HepG2 (cell line): Measurements from ENCODE around the gene ABHD15. TPM values are rescaled to one million over a fixed set of nuclear protein-coding genes. Genes with fewer than 3 reads are reported as not detected.
A peak's percentile ranks its signal among the peaks of the same experiment; 100 is the strongest.

Source experiments
- AKAP8 ChIP-seq: sonication (generic); formaldehyde crosslinking; IDR thresholded peaks from 2 replicates; pipeline ENCODE4 v1.5.1; 2020; ENCODE audit warnings: mild to moderate bottlenecking, missing genetic modification reagents
- DBP ChIP-seq: sonication (generic); formaldehyde crosslinking; IDR thresholded peaks from 2 replicates; pipeline ENCODE4 v1.4.0; 2020; ENCODE audit warnings: missing genetic modification reagents; ENCODE audit errors: not compliant biosample characterization
- GATA4 ChIP-seq: sonication (generic); IDR thresholded peaks from 2 replicates; pipeline ENCODE4 v1.6.1; 2016; ENCODE audit warnings: antibody characterized with exemption, low read depth, borderline replicate concordance
- JUNB ChIP-seq: sonication (generic); formaldehyde crosslinking; IDR thresholded peaks from 2 replicates; pipeline ENCODE4 v1.8.0; 2022; ENCODE audit warnings: missing genetic modification reagents, mild to moderate bottlenecking, borderline replicate concordance
- LCORL ChIP-seq, 2 experiments: fragments of 450-650 bp in 1 of 2; sonication (generic) in 1 of 2; formaldehyde crosslinking in 1 of 2; IDR thresholded peaks; 2 replicates each; pipeline versions ENCODE4 v1.5.0 to v1.6.1; 2017 to 2020; ENCODE audit warnings: antibody characterized with exemption in 1 of 2, missing genetic modification reagents in 1 of 2
- PHF21A ChIP-seq: sonication (generic); formaldehyde crosslinking; IDR thresholded peaks from 2 replicates; pipeline ENCODE4 v1.5.0; 2020; ENCODE audit warnings: mild to moderate bottlenecking, missing genetic modification reagents
- RFXAP ChIP-seq: sonication (generic); formaldehyde crosslinking; IDR thresholded peaks from 2 replicates; pipeline ENCODE4 v1.4.0; 2020; ENCODE audit warnings: missing genetic modification reagents, borderline replicate concordance
- RNF2 ChIP-seq: fragments of 450-650 bp; conservative IDR thresholded peaks from 2 replicates; pipeline ENCODE4 v1.6.1; 2016; ENCODE audit warnings: low read depth
- RXRB ChIP-seq: IDR thresholded peaks from 2 replicates; pipeline ENCODE4 v1.6.1; 2016; ENCODE audit warnings: borderline replicate concordance, missing genetic modification reagents, missing compliant biosample characterization
- SMARCC2 ChIP-seq: fragments of 450-650 bp; IDR thresholded peaks from 2 replicates; pipeline ENCODE4 v1.6.1; 2017; ENCODE audit warnings: antibody characterized with exemption, mild to moderate bottlenecking
- SNAPC2 ChIP-seq: sonication (generic); formaldehyde crosslinking; IDR thresholded peaks from 2 replicates; pipeline ENCODE4 v1.8.1; 2022; ENCODE audit warnings: mild to moderate bottlenecking, missing genetic modification reagents
- TCF7L2 ChIP-seq: IDR thresholded peaks from 2 replicates; pipeline ENCODE4 v1.6.1; 2011; ENCODE audit warnings: mild to moderate bottlenecking, low read depth, low read length, moderate library complexity
- ZNF10 ChIP-seq: sonication (generic); formaldehyde crosslinking; IDR thresholded peaks from 2 replicates; pipeline ENCODE4 v1.4.0; 2020; ENCODE audit warnings: mild to moderate bottlenecking, low read depth, missing genetic modification reagents, borderline replicate concordance
- ZNF143 ChIP-seq: sonication (generic); formaldehyde crosslinking; IDR thresholded peaks from 2 replicates; pipeline ENCODE4 v1.4.0; 2020; ENCODE audit warnings: missing genetic modification reagents
- ZNF564 ChIP-seq: sonication (generic); formaldehyde crosslinking; IDR thresholded peaks from 2 replicates; pipeline ENCODE4 v1.8.1; 2023; ENCODE audit warnings: mild to moderate bottlenecking, missing genetic modification reagents
- ZNF644 ChIP-seq: IDR thresholded peaks from 2 replicates; pipeline ENCODE4 v1.6.1; 2016; ENCODE audit warnings: low read depth
- ZNF652 ChIP-seq: IDR thresholded peaks from 2 replicates; pipeline ENCODE4 v1.6.1; 2016; ENCODE audit warnings: low read depth, borderline replicate concordance
- ZNF740 ChIP-seq: sonication (generic); formaldehyde crosslinking; IDR thresholded peaks from 2 replicates; pipeline ENCODE4 v1.4.0; 2020; ENCODE audit warnings: missing genetic modification reagents
- ZNF780A ChIP-seq: sonication (generic); formaldehyde crosslinking; IDR thresholded peaks from 2 replicates; pipeline ENCODE4 v1.8.0; 2022; ENCODE audit warnings: mild to moderate bottlenecking, missing genetic modification reagents, moderate library complexity
- ZSCAN29 ChIP-seq: sonication (generic); formaldehyde crosslinking; conservative IDR thresholded peaks from 2 replicates; pipeline ENCODE4 v1.4.0; 2020; ENCODE audit warnings: mild to moderate bottlenecking, missing genetic modification reagents
- polyA plus RNA-seq, 8 experiments: library from polyadenylated mRNA; depleted of rRNA in 3 of 8; stranded (reverse) in 7 of 8; unstranded in 1 of 8; fragments of >200 nt; fragmentation: Illumina TruSeq in 4 of 8; extraction: Trizol in 4 of 8; gene quantifications; 2 replicates each; pipeline versions ENCODE4 v1.2.1 to v1.2.3, GENCODE V29; 2011 to 2016; ENCODE audit warnings: low read depth in 4 of 8, missing spikeins in 1 of 8, mixed read lengths in 1 of 8; ENCODE audit not compliant: insufficient read depth in 1 of 8
- total RNA-seq, 5 experiments: library from RNA; depleted of rRNA; stranded (reverse); fragments of >200 nt; fragmentation: Illumina TruSeq; extraction: Trizol; gene quantifications; 2 replicates each; pipeline ENCODE4 v1.2.3, GENCODE V29; 2016; ENCODE audit warnings: low read depth in 1 of 5
- TF ChIP-seq, protein P1 (sequence below), 2 experiments: sonication (generic) in 1 of 2; formaldehyde crosslinking in 1 of 2; IDR thresholded peaks; 2 replicates each; pipeline versions ENCODE4 v1.4.0 to v1.6.1; 2016 to 2020; ENCODE audit warnings: borderline replicate concordance in 1 of 2, low read depth in 1 of 2, mild to moderate bottlenecking in 1 of 2, missing genetic modification reagents in 1 of 2

ABHD15 gene
- total and polyA plus RNA-seq, 2 of the 13 experiments (the other 11 are each of a cell fraction or from before 2014, with no cell fraction given) = 2.4 to 7.7 TPM

DNA sequence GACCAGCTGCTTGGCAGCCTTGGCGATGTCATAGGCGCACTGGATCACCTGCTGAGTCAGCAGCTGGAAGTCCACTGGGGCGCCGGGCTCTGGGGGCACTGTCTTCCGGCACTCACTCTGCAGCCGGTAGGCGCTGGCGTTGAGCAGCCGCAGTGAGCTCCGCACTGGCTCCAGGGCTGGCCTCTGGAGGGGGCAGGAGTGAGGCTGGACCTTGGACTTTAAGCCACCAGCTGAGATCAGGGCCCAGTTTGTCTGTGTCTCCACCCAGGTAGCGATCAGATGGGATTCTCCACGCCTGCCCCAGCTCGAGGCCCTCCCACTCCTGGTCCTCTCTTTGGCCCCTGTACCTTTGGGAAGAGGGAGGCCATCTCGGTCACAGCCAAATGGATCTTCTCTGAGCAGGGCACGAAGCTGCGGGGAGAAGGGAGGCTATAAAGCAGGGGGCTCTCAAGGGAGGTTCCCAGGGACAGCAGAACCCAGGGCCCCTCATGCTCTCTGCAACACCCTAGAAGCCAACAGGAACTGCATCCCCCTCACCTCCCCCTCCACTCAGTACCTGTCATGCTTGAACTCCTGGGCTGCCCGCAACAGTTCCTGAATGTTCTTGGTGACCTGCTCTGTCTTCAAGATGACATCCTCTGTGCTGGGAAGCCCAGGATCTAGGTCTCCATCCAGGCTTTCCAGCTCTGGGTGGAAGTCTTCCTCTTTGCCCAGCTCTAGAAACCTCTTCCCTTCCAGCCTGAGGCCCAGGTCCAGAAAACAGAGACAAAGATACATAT is 8.1 kb upstream of the ABHD15 start (continued):
- TF ChIP-seq RNF2 = no peak; the same call in 1 of the 2 replicates
- TF ChIP-seq PHF21A = peak; percentile 86
- no peak for TF ChIP-seq ZNF652 (CRISPR knock-in tag)
- no peak for TF ChIP-seq JUNB (CRISPR knock-in tag)
- TF ChIP-seq TCF7L2 = no peak
- TF ChIP-seq SNAPC2 (CRISPR knock-in tag) = no peak
- TF ChIP-seq ZNF10 (CRISPR knock-in tag) = no peak
- TF ChIP-seq DBP = no peak
- no peak for TF ChIP-seq GATA4
- TF ChIP-seq ZNF780A (CRISPR knock-in tag) = no peak
- 0 out of 2 replicates have a peak, but pooled peaks have one; percentile 50 for TF ChIP-seq ZNF644 (CRISPR knock-in tag)
- no peak for TF ChIP-seq SMARCC2
- TF ChIP-seq RXRB (CRISPR knock-in tag) = peak; percentile 57; the same call in 1 of the 2 replicates
- no peak for TF ChIP-seq LCORL (IDR thresholded peaks at IDR 0.05)
- TF ChIP-seq LCORL (CRISPR knock-in tag; IDR thresholded peaks at IDR 0.05) = peak; percentile 91
- no peak for TF ChIP-seq ZSCAN29
- TF ChIP-seq, protein P1, sequence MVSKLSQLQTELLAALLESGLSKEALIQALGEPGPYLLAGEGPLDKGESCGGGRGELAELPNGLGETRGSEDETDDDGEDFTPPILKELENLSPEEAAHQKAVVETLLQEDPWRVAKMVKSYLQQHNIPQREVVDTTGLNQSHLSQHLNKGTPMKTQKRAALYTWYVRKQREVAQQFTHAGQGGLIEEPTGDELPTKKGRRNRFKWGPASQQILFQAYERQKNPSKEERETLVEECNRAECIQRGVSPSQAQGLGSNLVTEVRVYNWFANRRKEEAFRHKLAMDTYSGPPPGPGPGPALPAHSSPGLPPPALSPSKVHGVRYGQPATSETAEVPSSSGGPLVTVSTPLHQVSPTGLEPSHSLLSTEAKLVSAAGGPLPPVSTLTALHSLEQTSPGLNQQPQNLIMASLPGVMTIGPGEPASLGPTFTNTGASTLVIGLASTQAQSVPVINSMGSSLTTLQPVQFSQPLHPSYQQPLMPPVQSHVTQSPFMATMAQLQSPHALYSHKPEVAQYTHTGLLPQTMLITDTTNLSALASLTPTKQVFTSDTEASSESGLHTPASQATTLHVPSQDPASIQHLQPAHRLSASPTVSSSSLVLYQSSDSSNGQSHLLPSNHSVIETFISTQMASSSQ (IDR thresholded peaks at IDR 0.05; ENCODE audit: low read depth) = no peak
- TF ChIP-seq, protein P1 (CRISPR knock-in tag; IDR thresholded peaks at IDR 0.05; ENCODE audit: borderline replicate concordance) = peak; percentile 76; the same call in 1 of the 2 replicates
- no peak for TF ChIP-seq ZNF740 (CRISPR knock-in tag)
- no peak; the same call in 1 of the 2 replicates for TF ChIP-seq ZNF143 (CRISPR knock-in tag)
- peak; percentile 37; the same call in 1 of the 2 replicates for TF ChIP-seq RFXAP
- peak; percentile 87 for TF ChIP-seq ZNF564
- peak; percentile 93 for TF ChIP-seq AKAP8 (CRISPR knock-in tag)
